CD8-positive, alpha-beta memory T cell (primary cell): ENCODE results near the gene DACH2. TPM values are rescaled to one million over a fixed set of nuclear protein-coding genes. Genes with fewer than 3 reads are reported as not detected.
"Not testable (repeated sequence)": the region's sequence is repeated elsewhere in the genome, so short reads cannot be mapped to it uniquely, and the experiment has no call there.

Experiments used
- CTCF ChIA-PET: fragments of 350-600 bp; sonication (Branson Sonifier 250); formaldehyde crosslinking; loops from one replicate; lab custom pipeline; 2021; ENCODE audit warnings: antibody characterized with exemption; lab: Charles Lee
- POLR2A ChIA-PET: fragments of 350-600 bp; sonication (Branson Sonifier 250); formaldehyde crosslinking; loops from one replicate; lab custom pipeline; 2021; ENCODE audit warnings: antibody characterized with exemption; lab: Charles Lee
- DNase-seq, 5 donors: peaks; one replicate each; pipeline versions ENCODE4 v3.0.0 to v3.0.0-alpha.2; 2020 to 2022; ENCODE audit warnings: mixed read lengths in 1 of 5
- H3K27ac ChIP-seq: one replicate; pipeline ENCODE4 v1.7.0; 2013; ENCODE audit warnings: low read depth, mild to moderate bottlenecking, low read length, moderate library complexity
- H3K27me3 ChIP-seq: 2 replicates; pipeline ENCODE4 v1.7.0; 2013; ENCODE audit warnings: low read length, mild to moderate bottlenecking; ENCODE audit not compliant: insufficient read depth, poor library complexity, severe bottlenecking
- H3K36me3 ChIP-seq: 2 replicates; pipeline ENCODE4 v1.7.0; 2013; ENCODE audit warnings: mild to moderate bottlenecking, low read length, moderate library complexity; ENCODE audit not compliant: insufficient read depth
- H3K4me1 ChIP-seq: 2 replicates; pipeline ENCODE4 v1.7.0; 2013; ENCODE audit warnings: mild to moderate bottlenecking, low read length, moderate library complexity; ENCODE audit not compliant: insufficient read depth
- H3K4me3 ChIP-seq: 2 replicates; pipeline ENCODE4 v1.7.0; 2013; ENCODE audit warnings: mild to moderate bottlenecking, low read length
- H3K9me3 ChIP-seq: 2 replicates; pipeline ENCODE4 v1.7.0; 2013; ENCODE audit warnings: mild to moderate bottlenecking, low read length
- H3K27ac Mint-ChIP-seq, 8 donors: one replicate each; pipeline ENCODE4 v1.8.0; 2020 to 2021; ENCODE audit warnings: mixed read lengths in 8 of 8, mild to moderate bottlenecking in 6 of 8, inconsistent platforms in 3 of 8, moderate library complexity in 3 of 8
- H3K27me3 Mint-ChIP-seq, 2 donors: one replicate each; pipeline ENCODE4 v1.8.0; 2020 to 2021; ENCODE audit warnings: mixed read lengths in 2 of 2, mild to moderate bottlenecking in 1 of 2, moderate library complexity in 1 of 2
- H3K36me3 Mint-ChIP-seq, 3 donors: one replicate each; pipeline ENCODE4 v1.8.0; 2020 to 2021; ENCODE audit warnings: mixed read lengths in 3 of 3, inconsistent platforms in 1 of 3, mild to moderate bottlenecking in 1 of 3
- H3K4me1 Mint-ChIP-seq, 3 donors: one replicate each; pipeline ENCODE4 v1.8.0; 2020 to 2021; ENCODE audit warnings: mixed read lengths in 3 of 3, inconsistent platforms in 1 of 3, mild to moderate bottlenecking in 1 of 3
- H3K4me3 Mint-ChIP-seq, 7 donors: one replicate each; pipeline ENCODE4 v1.8.0; 2020 to 2021; ENCODE audit warnings: mixed read lengths in 7 of 7, mild to moderate bottlenecking in 6 of 7, moderate library complexity in 4 of 7, inconsistent platforms in 2 of 7
- H3K9me3 Mint-ChIP-seq, 5 donors: one replicate each; pipeline ENCODE4 v1.8.0; 2020 to 2022; ENCODE audit warnings: mixed read lengths in 5 of 5, mild to moderate bottlenecking in 3 of 5, moderate library complexity in 2 of 5, inconsistent platforms in 1 of 5
- polyA plus RNA-seq: library from polyadenylated mRNA; unstranded; fragments of 300-500 nt; fragmentation: Illumina TruSeq; gene quantifications from one replicate; pipeline ENCODE4 v1.2.3, GENCODE V29; 2021
- total RNA-seq, 2 experiments: library from RNA; stranded (reverse); gene quantifications; one replicate each; pipeline ENCODE4 v1.2.3, GENCODE V29; 2021

Gene DACH2
- total and polyA plus RNA-seq, 3 experiments from 2014 or later, result not detected

- Mint-ChIP-seq H3K9me3 (peaks cover 0 to 9% (median 3%) of the 10 kb centered on the region in 5 donors), H3K4me3 (no peak overlapping the region), H3K27ac (no peak overlapping the region), H3K27me3 (peaks cover 13 to 21% of the 10 kb centered on the region in 2 donors), H3K36me3 (no peaks in the 10 kb centered on the region), H3K4me1 (peaks cover 0 to 17% (median 7%) of the 10 kb centered on the region in 3 donors)
- ChIA-PET CTCF (no interaction called here), POLR2A (no interaction called here)
- Histone ChIP-seq H3K4me3 (no peak overlapping the region), H3K9me3 (no peaks in the 10 kb centered on the region), H3K27ac (no peak overlapping the region), H3K36me3 (no peaks in the 10 kb centered on the region), H3K27me3 (no peaks in the 10 kb centered on the region), H3K4me1 (no peaks in the 10 kb centered on the region)
- no peak for DNase-seq
Observed at GRCh38 chrX:86146102-86146501, 2.1 kb upstream of the DACH2 start.

GRCh38 chrX:86148594-86148993 lies 343 bp downstream of the DACH2 start:
- no peaks in the 10 kb centered on the region for H3K36me3 Mint-ChIP-seq
- H3K4me1 Mint-ChIP-seq, result peaks cover 0 to 17% (median 7%) of the 10 kb centered on the region in 3 donors
- H3K4me3 Mint-ChIP-seq, result peak overlapping the region in 5 of 7 donors; percentile 15 to 76 (median 52)
- Histone ChIP-seq H3K27me3 (no peaks in the 10 kb centered on the region), H3K9me3 (no peaks in the 10 kb centered on the region), H3K4me3 (no peak overlapping the region), H3K36me3 (no peaks in the 10 kb centered on the region), H3K4me1 (no peaks in the 10 kb centered on the region), H3K27ac (no peak overlapping the region)
- no peak overlapping the region for H3K27ac Mint-ChIP-seq
- POLR2A ChIA-PET, result no interaction called here
- peaks cover 0 to 9% (median 2%) of the 10 kb centered on the region in 5 donors for H3K9me3 Mint-ChIP-seq
- CTCF ChIA-PET, result no interaction called here
- peaks cover 13 to 21% of the 10 kb centered on the region in 2 donors for H3K27me3 Mint-ChIP-seq
- no peak for DNase-seq

- CTCF ChIA-PET, result no interaction called here
- peak overlapping the region in 1 of 8 donors; percentile 8 for H3K27ac Mint-ChIP-seq
- H3K4me3 Mint-ChIP-seq, result peak overlapping the region in 5 of 7 donors; percentile 38 to 76 (median 52)
- no peaks in the 10 kb centered on the region for H3K36me3 ChIP-seq
- H3K27me3 Mint-ChIP-seq, result peaks cover 13 to 21% of the 10 kb centered on the region in 2 donors
- no peaks in the 10 kb centered on the region for H3K36me3 Mint-ChIP-seq
- no peaks in the 10 kb centered on the region for H3K9me3 ChIP-seq
- H3K4me1 Mint-ChIP-seq, result peaks cover 0 to 17% (median 7%) of the 10 kb centered on the region in 3 donors
- H3K27me3 ChIP-seq, result no peaks in the 10 kb centered on the region
- H3K27ac ChIP-seq, result no peak overlapping the region
- POLR2A ChIA-PET, result no interaction called here
- no peak for DNase-seq
- peaks cover 0 to 9% (median 2%) of the 10 kb centered on the region in 5 donors for H3K9me3 Mint-ChIP-seq
- H3K4me3 ChIP-seq, result no peak overlapping the region
- H3K4me1 ChIP-seq, result no peaks in the 10 kb centered on the region
Observed at GRCh38 chrX:86149119-86149518, 868 bp downstream of the DACH2 start.

- no peaks in the 10 kb centered on the region for H3K27me3 ChIP-seq
- no peaks in the 10 kb centered on the region for H3K4me1 ChIP-seq
- Mint-ChIP-seq H3K36me3 (no peaks in the 10 kb centered on the region), H3K9me3 (peaks cover 0 to 3% (median 0%) of the 10 kb centered on the region in 5 donors), H3K4me3 (no peak overlapping the region), H3K27me3 (peaks cover 10 to 11% of the 10 kb centered on the region in 2 donors), H3K4me1 (peaks cover 0 to 1% (median under 1%) of the 10 kb centered on the region in 3 donors), H3K27ac (no peak overlapping the region)
- H3K4me3 ChIP-seq, result no peak overlapping the region
- H3K27ac ChIP-seq, result no peak overlapping the region
- POLR2A ChIA-PET, result no interaction called here
- no peak for DNase-seq
- CTCF ChIA-PET, result no interaction called here
- no peaks in the 10 kb centered on the region for H3K9me3 ChIP-seq
- H3K36me3 ChIP-seq, result no peaks in the 10 kb centered on the region
Observed at GRCh38 chrX:86154553-86154952, 6.3 kb downstream of the DACH2 start.

- Histone ChIP-seq H3K4me3 (no peak overlapping the region), H3K9me3 (no peaks in the 10 kb centered on the region), H3K27me3 (no peaks in the 10 kb centered on the region), H3K36me3 (no peaks in the 10 kb centered on the region), H3K4me1 (no peaks in the 10 kb centered on the region), H3K27ac (no peak overlapping the region)
- DNase-seq, result no peak
- ChIA-PET CTCF (no interaction called here), POLR2A (no interaction called here)
- Mint-ChIP-seq H3K9me3 (no peaks in the 10 kb centered on the region), H3K4me1 (no peaks in the 10 kb centered on the region), H3K27me3 (peaks cover 8 to 11% of the 10 kb centered on the region in 2 donors), H3K36me3 (no peaks in the 10 kb centered on the region), H3K27ac (no peak overlapping the region), H3K4me3 (no peak overlapping the region)
Observed at GRCh38 chrX:86171366-86171765, 23.1 kb downstream of the DACH2 start.

- CTCF ChIA-PET, result no interaction called here
- no peaks in the 10 kb centered on the region for H3K4me1 Mint-ChIP-seq
Observed at GRCh38 chrX:86178906-86179305, 30.7 kb downstream of the DACH2 start.

GRCh38 chrX:86181325-86181724 lies 33.1 kb downstream of the DACH2 start:
- CTCF ChIA-PET, H3K27ac Mint-ChIP-seq, DNase-seq, H3K4me1 Mint-ChIP-seq, H3K9me3 ChIP-seq, H3K36me3 ChIP-seq, H3K27me3 Mint-ChIP-seq, H3K4me3 ChIP-seq, H3K9me3 Mint-ChIP-seq, H3K27ac ChIP-seq, H3K36me3 Mint-ChIP-seq, H3K27me3 ChIP-seq, POLR2A ChIA-PET, H3K4me3 Mint-ChIP-seq, H3K4me1 ChIP-seq: not testable (repeated sequence)

More at GRCh38 chrX:86178906-86179305, 30.7 kb downstream of the DACH2 start:
- H3K4me1 ChIP-seq, result no peaks in the 10 kb centered on the region
- POLR2A ChIA-PET, result no interaction called here
- H3K27me3 ChIP-seq, result no peaks in the 10 kb centered on the region
- Mint-ChIP-seq H3K9me3 (peaks cover 0 to 6% (median 2%) of the 10 kb centered on the region in 5 donors), H3K36me3 (no peaks in the 10 kb centered on the region), H3K27me3 (no peaks in the 10 kb centered on the region), H3K27ac (no peak overlapping the region), H3K4me3 (no peak overlapping the region)
- no peaks in the 10 kb centered on the region for H3K9me3 ChIP-seq
- H3K36me3 ChIP-seq, result no peaks in the 10 kb centered on the region
- H3K27ac ChIP-seq, result no peak overlapping the region
- H3K4me3 ChIP-seq, result no peak overlapping the region
- no peak for DNase-seq

GRCh38 chrX:86192827-86193226 lies 44.6 kb downstream of the DACH2 start:
- H3K36me3 Mint-ChIP-seq, result no peaks in the 10 kb centered on the region
- no peaks in the 10 kb centered on the region for H3K9me3 ChIP-seq
- H3K27me3 ChIP-seq, result no peaks in the 10 kb centered on the region
- CTCF ChIA-PET, result no interaction called here
- peaks cover 0 to 2% (median 0%) of the 10 kb centered on the region in 5 donors for H3K9me3 Mint-ChIP-seq
- DNase-seq, result no peak
- no peaks in the 10 kb centered on the region for H3K4me1 ChIP-seq
- peaks cover 0 to 9% of the 10 kb centered on the region in 2 donors for H3K27me3 Mint-ChIP-seq
- H3K4me3 ChIP-seq, result no peak overlapping the region
- H3K27ac Mint-ChIP-seq, result no peak overlapping the region
- no peak overlapping the region for H3K4me3 Mint-ChIP-seq
- H3K4me1 Mint-ChIP-seq, result no peaks in the 10 kb centered on the region
- no peaks in the 10 kb centered on the region for H3K36me3 ChIP-seq
- no peak overlapping the region for H3K27ac ChIP-seq
- POLR2A ChIA-PET, result no interaction called here
